ENCODE measurements around the gene FUT6.
"Not testable (repeated sequence)": the region's sequence is repeated elsewhere in the genome, so short reads cannot be mapped to it uniquely, and the experiment has no call there.

Gene FUT6

GRCh38 chr19:5784581-5785147 lies 54.8 kb downstream of the FUT6 start, which contains the start of gene PRR22:
PRR22 (minus strand) TSS chr19:5784746; CDS start chr19:5784660, 86 bp downstream.
- TF ChIP-seq POLR2A (IDR thresholded peaks at IDR 0.05; ENCODE audit: low read length), result no peak
- TF ChIP-seq GATA1 (IDR thresholded peaks at IDR 0.05; ENCODE audit: low read depth, low read length), result no peak
- DNase-seq, result no peak

DNA sequence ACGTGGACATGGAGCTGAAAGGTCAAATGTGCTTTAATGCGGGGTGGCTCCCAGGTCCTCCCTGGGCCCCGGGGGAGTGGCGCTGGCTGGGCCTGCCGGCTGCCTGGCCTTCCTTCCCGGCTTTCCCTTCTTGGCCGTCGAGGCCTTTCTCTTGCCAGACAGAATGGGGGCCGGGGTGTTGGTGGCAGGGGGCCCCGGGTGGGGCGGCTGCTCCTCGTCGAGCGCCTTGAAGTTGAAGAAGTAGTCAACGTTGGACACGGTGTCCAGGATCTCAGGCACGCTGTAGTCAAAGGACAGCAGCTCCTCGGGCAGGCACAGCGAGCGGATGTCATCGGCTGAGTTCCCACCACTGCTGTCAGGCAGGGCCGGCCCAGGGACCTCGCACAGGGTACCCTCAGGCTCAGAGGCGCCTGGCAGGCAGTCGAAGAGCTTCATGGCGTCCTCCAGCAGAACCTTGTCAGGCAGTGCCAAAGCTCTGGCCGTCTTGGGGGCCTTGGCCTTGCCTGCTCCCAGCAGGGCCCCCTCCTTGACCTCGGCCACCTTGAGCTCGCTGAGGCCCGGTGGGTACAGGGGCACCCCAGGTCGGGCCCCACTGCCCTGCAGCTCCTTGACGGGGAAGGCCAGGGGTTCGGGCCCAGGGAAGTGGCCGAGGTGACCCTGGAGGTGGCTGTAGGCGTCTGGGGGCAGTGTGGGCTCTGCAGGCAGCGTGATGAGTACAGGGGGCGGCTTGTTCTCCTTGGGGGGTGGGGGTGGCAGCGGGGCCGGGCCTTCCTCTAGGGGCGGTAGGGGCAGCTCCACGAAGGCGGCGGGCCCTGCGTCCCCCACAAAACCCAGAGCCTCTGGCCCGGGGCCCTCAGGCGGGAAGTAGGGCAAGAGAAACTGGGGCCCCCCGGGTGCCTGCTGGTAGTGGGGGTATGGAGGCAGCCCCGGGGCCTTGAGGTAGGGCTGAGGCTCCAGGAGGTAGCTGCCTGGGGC lies 56.3 kb downstream of the FUT6 start:
- TF ChIP-seq POLR2A (IDR thresholded peaks at IDR 0.05; ENCODE audit: low read length) (no peak), GATA1 (IDR thresholded peaks at IDR 0.05; ENCODE audit: low read depth, low read length) (no peak)
- no peak for DNase-seq

DNA sequence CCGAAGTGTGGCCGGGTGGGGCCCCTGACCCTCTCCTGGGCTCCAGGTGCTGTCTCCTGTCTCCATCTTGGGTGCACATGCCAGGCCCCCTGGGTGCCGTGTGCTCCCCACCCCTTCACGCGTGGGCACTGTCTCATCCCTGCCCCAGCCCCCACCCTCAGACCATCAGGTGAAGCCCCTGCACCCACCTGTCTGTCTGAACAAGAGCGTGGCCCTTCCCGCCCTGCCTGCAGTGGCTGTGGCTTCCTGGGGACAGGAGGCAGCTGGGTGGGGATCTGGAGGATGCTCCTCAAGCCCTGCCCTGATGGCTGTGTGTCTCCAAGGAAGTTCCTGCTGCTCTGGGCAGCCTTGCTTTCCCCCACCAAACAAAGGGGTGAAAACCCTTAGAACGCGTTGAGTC lies 57.2 kb downstream of the FUT6 start:
- no peak for DNase-seq
- no peak for TF ChIP-seq POLR2A (IDR thresholded peaks at IDR 0.05; ENCODE audit: low read length)
- no peak for TF ChIP-seq GATA1 (IDR thresholded peaks at IDR 0.05; ENCODE audit: low read depth, low read length)

DNA sequence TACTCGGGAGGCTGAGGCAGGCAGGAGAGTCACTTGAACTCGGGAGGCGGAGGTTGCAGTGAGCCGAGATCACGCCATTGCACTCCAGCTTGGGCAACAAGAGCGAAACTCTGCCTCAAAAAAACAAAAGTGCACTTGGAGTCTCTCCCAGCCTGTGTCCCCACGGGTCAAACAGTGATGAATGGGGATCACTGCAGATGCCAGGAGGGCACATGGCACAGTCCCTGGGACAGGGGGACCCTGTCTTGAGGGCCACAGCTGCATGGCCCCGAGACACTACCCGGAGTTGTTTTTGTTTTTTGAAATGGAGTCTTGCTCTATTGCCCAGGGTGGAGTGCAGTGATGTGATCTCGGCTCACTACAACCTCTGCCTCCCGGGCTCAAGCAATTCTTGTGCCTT lies 58.6 kb downstream of the FUT6 start:
- not testable (repeated sequence) for DNase-seq
